ENCODE data around the gene BCL2L15. TPM values are rescaled to one million over a fixed set of nuclear protein-coding genes. Genes with fewer than 3 reads are reported as not detected.

The BCL2L15 gene
- polyA plus RNA-seq, 1 donor (not counting 4 experiments of a cell fraction or from before 2014, with no cell fraction given): 0.08 TPM

DNA sequence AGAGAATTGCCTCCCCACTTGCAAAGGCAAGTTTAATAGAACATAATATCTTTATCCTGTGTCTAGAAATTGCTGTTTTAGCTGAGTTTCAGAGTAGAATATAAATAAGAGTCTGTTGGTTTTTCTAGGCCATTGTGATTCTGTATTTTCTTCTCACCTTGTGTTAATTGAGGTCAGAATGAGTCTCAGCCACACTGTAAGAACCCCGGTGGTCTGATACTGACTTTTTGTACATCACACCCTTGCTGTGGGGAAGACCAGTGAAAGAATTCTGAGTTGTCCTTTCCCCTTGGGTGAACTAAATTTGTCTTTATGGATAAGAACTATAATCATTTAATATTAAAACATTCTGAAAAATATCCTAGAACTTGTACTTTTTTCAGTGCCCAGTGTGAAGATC, 48.6 kb upstream of the BCL2L15 start:
- Histone ChIP-seq H2AFZ (ENCODE audit: control insufficient read depth, low read length) (no peak overlapping the region), H3K9me1 (ENCODE audit: control insufficient read depth, extremely low read depth, insufficient read depth, low read length) (peaks cover 3% of the 10 kb centered on the region), H3K79me2 (ENCODE audit: control insufficient read depth, insufficient read depth, low read length) (peaks cover 87% of the 10 kb centered on the region), H4K20me1 (ENCODE audit: control insufficient read depth, extremely low read depth, insufficient read depth, low read length) (no peaks in the 10 kb centered on the region), H3K27me3 (ENCODE audit: control insufficient read depth, extremely low read depth, insufficient read depth, low read length) (no peaks in the 10 kb centered on the region), H3K9me3 (ENCODE audit: control insufficient read depth, low read depth, low read length) (no peaks in the 10 kb centered on the region), H3K9ac (ENCODE audit: control insufficient read depth, extremely low read depth, insufficient read depth, low read length) (no peak overlapping the region), H3K4me1 (ENCODE audit: control insufficient read depth, extremely low read depth, insufficient read depth, low read length) (peaks cover 10% of the 10 kb centered on the region), H3K4me2 (ENCODE audit: control insufficient read depth, extremely low read depth, insufficient read depth, low read depth, low read length) (no peak overlapping the region), H3K27ac (ENCODE audit: control insufficient read depth, insufficient read depth, low read length) (no peak overlapping the region), H3K36me3 (ENCODE audit: control insufficient read depth in 2 of 2, extremely low read depth in 1 of 2, insufficient read depth in 2 of 2, low read length in 2 of 2) (peaks cover 4 to 8% of the 10 kb centered on the region in 2 experiments), H3K4me3 (ENCODE audit: control insufficient read depth in 2 of 3, extremely low read depth in 1 of 3, insufficient read depth in 2 of 3, low read depth in 1 of 3, low read length in 3 of 3) (no peak overlapping the region)
- dilution Hi-C loops (cut with MboI; ENCODE audit: extremely low pct_ligation_motif_present, low sequenced_read_pairs): no loop called here
- DNase-seq (ENCODE audit: low read depth, low spot score): no peak
- TF ChIP-seq, protein P1, sequence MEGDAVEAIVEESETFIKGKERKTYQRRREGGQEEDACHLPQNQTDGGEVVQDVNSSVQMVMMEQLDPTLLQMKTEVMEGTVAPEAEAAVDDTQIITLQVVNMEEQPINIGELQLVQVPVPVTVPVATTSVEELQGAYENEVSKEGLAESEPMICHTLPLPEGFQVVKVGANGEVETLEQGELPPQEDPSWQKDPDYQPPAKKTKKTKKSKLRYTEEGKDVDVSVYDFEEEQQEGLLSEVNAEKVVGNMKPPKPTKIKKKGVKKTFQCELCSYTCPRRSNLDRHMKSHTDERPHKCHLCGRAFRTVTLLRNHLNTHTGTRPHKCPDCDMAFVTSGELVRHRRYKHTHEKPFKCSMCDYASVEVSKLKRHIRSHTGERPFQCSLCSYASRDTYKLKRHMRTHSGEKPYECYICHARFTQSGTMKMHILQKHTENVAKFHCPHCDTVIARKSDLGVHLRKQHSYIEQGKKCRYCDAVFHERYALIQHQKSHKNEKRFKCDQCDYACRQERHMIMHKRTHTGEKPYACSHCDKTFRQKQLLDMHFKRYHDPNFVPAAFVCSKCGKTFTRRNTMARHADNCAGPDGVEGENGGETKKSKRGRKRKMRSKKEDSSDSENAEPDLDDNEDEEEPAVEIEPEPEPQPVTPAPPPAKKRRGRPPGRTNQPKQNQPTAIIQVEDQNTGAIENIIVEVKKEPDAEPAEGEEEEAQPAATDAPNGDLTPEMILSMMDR (optimal IDR thresholded peaks at IDR 0.05 in 1 of 3, IDR thresholded peaks at IDR 0.05 in 1 of 3, conservative IDR thresholded peaks at IDR 0.05 in 1 of 3; ENCODE audit: extremely low read depth in 1 of 3, insufficient read depth in 2 of 3, low read length in 3 of 3): no peak
- TF ChIP-seq EZH2 (IDR thresholded peaks at IDR 0.05; ENCODE audit: low read length): no peak
- FAIRE-seq: no peak

- peaks cover 2% of the 10 kb centered on the region for H4K20me1 ChIP-seq (ENCODE audit: control insufficient read depth, extremely low read depth, insufficient read depth, low read length)
Observed at GRCh38 chr1:113935176-113935575, 47.8 kb upstream of the BCL2L15 start.

More at GRCh38 chr1:113935176-113935575, 47.8 kb upstream of the BCL2L15 start:
- dilution Hi-C loops (cut with MboI; ENCODE audit: extremely low pct_ligation_motif_present, low sequenced_read_pairs): no loop called here
- FAIRE-seq (no peak), DNase-seq (ENCODE audit: low read depth, low spot score) (no peak)
- Histone ChIP-seq H3K27ac (ENCODE audit: control insufficient read depth, insufficient read depth, low read length) (no peak overlapping the region), H3K9me3 (ENCODE audit: control insufficient read depth, low read depth, low read length) (no peaks in the 10 kb centered on the region), H2AFZ (ENCODE audit: control insufficient read depth, low read length) (no peak overlapping the region), H3K27me3 (ENCODE audit: control insufficient read depth, extremely low read depth, insufficient read depth, low read length) (no peaks in the 10 kb centered on the region), H3K79me2 (ENCODE audit: control insufficient read depth, insufficient read depth, low read length) (peaks cover 92% of the 10 kb centered on the region), H3K4me3 (ENCODE audit: control insufficient read depth in 2 of 3, extremely low read depth in 1 of 3, insufficient read depth in 2 of 3, low read depth in 1 of 3, low read length in 3 of 3) (no peak overlapping the region), H3K9me1 (ENCODE audit: control insufficient read depth, extremely low read depth, insufficient read depth, low read length) (peaks cover 3% of the 10 kb centered on the region), H3K9ac (ENCODE audit: control insufficient read depth, extremely low read depth, insufficient read depth, low read length) (no peak overlapping the region), H3K36me3 (ENCODE audit: control insufficient read depth in 2 of 2, extremely low read depth in 1 of 2, insufficient read depth in 2 of 2, low read length in 2 of 2) (peaks cover 0 to under 1% of the 10 kb centered on the region in 2 experiments), H3K4me2 (ENCODE audit: control insufficient read depth, extremely low read depth, insufficient read depth, low read depth, low read length) (no peak overlapping the region), H3K4me1 (ENCODE audit: control insufficient read depth, extremely low read depth, insufficient read depth, low read length) (peaks cover 15% of the 10 kb centered on the region)
- no peak for TF ChIP-seq EZH2 (IDR thresholded peaks at IDR 0.05; ENCODE audit: low read length)
- TF ChIP-seq, protein P1 (optimal IDR thresholded peaks at IDR 0.05 in 1 of 3, IDR thresholded peaks at IDR 0.05 in 1 of 3, conservative IDR thresholded peaks at IDR 0.05 in 1 of 3; ENCODE audit: extremely low read depth in 1 of 3, insufficient read depth in 2 of 3, low read length in 3 of 3): no peak
